Transverse colon (tissue), 4 donors: ENCODE data around the gene SERPINI2. TPM values are rescaled to one million over a fixed set of nuclear protein-coding genes. Genes with fewer than 3 reads are reported as not detected.

Experiments used
- DNase-seq: peaks from one replicate; pipeline ENCODE4 v3.0.0-alpha.2; 2019
- H3K27ac ChIP-seq, 4 donors: fragments of 200-600 bp; sonication (generic); 2 replicates each; pipeline ENCODE4 v1.5.1; 2016 to 2018; ENCODE audit warnings: inconsistent platforms in 4 of 4
- H3K27me3 ChIP-seq: fragments of 200-600 bp; sonication (generic); 2 replicates; pipeline ENCODE4 v1.5.1; 2017; ENCODE audit warnings: inconsistent platforms
- H3K36me3 ChIP-seq, 4 donors: fragments of 200-600 bp; sonication (generic); 2 replicates each; pipeline ENCODE4 v1.5.1; 2017 to 2019; ENCODE audit warnings: inconsistent platforms in 4 of 4
- H3K4me1 ChIP-seq, 4 donors: fragments of 200-600 bp; sonication (generic); 2 replicates each; pipeline ENCODE4 v1.5.1; 2017 to 2020; ENCODE audit warnings: inconsistent platforms in 4 of 4
- H3K4me3 ChIP-seq, 4 donors: fragments of 200-600 bp; sonication (generic); 1 replicate in 1 of 4; 2 replicates in 3 of 4; pipeline versions ENCODE4 v1.5.1 to v1.6.1; 2017 to 2019; ENCODE audit warnings: inconsistent platforms in 4 of 4
- H3K9me3 ChIP-seq, 2 donors: fragments of 200-600 bp; sonication (generic); 2 replicates each; pipeline ENCODE4 v1.5.1; 2017 to 2019; ENCODE audit warnings: inconsistent platforms in 2 of 2
- CTCF ChIP-seq, 5 experiments: fragments of 200-600 bp in 3 of 5; fragments of 450-650 bp in 2 of 5; sonication (generic) in 3 of 5; IDR thresholded peaks; 1 replicate in 2 of 5; 2 replicates in 3 of 5; pipeline ENCODE4 v1.5.1; 2016 to 2017; ENCODE audit warnings: antibody characterized with exemption in 5 of 5, inconsistent platforms in 3 of 5, mild to moderate bottlenecking in 2 of 5, moderate library complexity in 1 of 5
- EP300 ChIP-seq: sonication (generic); formaldehyde crosslinking; IDR thresholded peaks from one replicate; pipeline ENCODE4 v1.6.1; 2017; ENCODE audit warnings: antibody characterized with exemption, low read depth
- POLR2A ChIP-seq: fragments of 450-650 bp; IDR thresholded peaks from one replicate; pipeline ENCODE4 v1.6.1; 2016; ENCODE audit warnings: antibody characterized with exemption, mild to moderate bottlenecking, moderate library complexity
- POLR2AphosphoS5 ChIP-seq, 3 donors: sonication (generic); formaldehyde crosslinking; IDR thresholded peaks; one replicate each; pipeline ENCODE4 v1.6.1; 2016; ENCODE audit warnings: antibody characterized with exemption in 3 of 3
- WGBS, 2 donors: methylation state at CpG; one replicate each; pipeline ENCODE4 v1.1.5; 2018; ENCODE audit warnings: low coverage in 1 of 2; 5-methylcytosine and 5-hydroxymethylcytosine counted together
- in situ Hi-C, 4 donors: fragments of 200-750 bp; cut with MboI; loops; one replicate each; pipeline versions ENCODE4 v1.15.0 to v1.15.1; 2017; ENCODE audit warnings: low sequenced_read_pairs in 3 of 4, low pct_ligation_motif_present in 1 of 4, low pct_unique_long_range_greater_than_20kb in 1 of 4
- intact Hi-C: fragments of 100-400 bp; cut with DNase I; formaldehyde crosslinking; loops from one replicate; pipeline ENCODE4 v1.15.1; 2023; ENCODE audit warnings: low total_unique reads
- total RNA-seq, 4 donors: library from RNA; depleted of rRNA; stranded (reverse); fragments of >200 nt; gene quantifications; one replicate each; pipeline ENCODE4 v1.1.0, GENCODE V29; 2016

Gene SERPINI2
- total RNA-seq, 4 donors from 2014 or later: not detected

DNA sequence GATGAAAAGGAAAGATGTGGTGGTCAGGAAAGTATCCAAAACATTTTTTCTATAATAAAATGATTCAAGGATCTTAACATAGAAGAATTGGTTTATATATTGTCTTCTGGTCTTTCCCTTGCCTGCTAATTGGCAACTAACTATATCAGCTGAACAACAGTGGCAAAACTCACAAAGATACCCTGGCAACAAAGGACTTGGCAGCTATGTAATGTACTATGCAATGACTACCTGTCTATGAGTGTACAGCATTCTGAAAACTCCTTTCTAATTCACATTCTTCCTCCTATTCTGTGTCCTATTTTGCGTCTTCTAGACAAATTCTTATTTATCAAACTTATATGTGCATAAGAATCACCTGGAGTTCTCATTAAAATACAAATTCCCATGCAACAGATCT, 15.7 kb upstream of the SERPINI2 start:
- no peak for DNase-seq
- Histone ChIP-seq H3K4me3 (no peak overlapping the region), H3K27me3 (no peaks in the 10 kb centered on the region), H3K9me3 (no peaks in the 10 kb centered on the region), H3K27ac (no peak overlapping the region), H3K36me3 (no peaks in the 10 kb centered on the region), H3K4me1 (no peaks in the 10 kb centered on the region)
- in situ Hi-C loops: no loop called here
- intact Hi-C loops: no loop called here
- TF ChIP-seq CTCF (IDR thresholded peaks at IDR 0.05) (no peak), POLR2AphosphoS5 (IDR thresholded peaks at IDR 0.05) (no peak)
- WGBS, 2 donors: 80 to 89% methylated on average over 1 of the region's 1 CpG

- Histone ChIP-seq H3K4me1 (no peaks in the 10 kb centered on the region), H3K36me3 (no peaks in the 10 kb centered on the region), H3K27me3 (no peaks in the 10 kb centered on the region), H3K9me3 (no peaks in the 10 kb centered on the region), H3K4me3 (no peak overlapping the region), H3K27ac (no peak overlapping the region)
- TF ChIP-seq POLR2A (no peak), POLR2AphosphoS5 (IDR thresholded peaks at IDR 0.05) (no peak), CTCF (IDR thresholded peaks at IDR 0.05) (no peak), EP300 (no peak)
- 25 to 56% methylated on average over 3 of the region's 3 CpGs for WGBS, 2 donors
- in situ Hi-C loops (no loop called here), intact Hi-C loops (no loop called here)
- no peak for DNase-seq
Observed at GRCh38 chr3:167487556-167487955, 13.7 kb upstream of the SERPINI2 start.

DNA sequence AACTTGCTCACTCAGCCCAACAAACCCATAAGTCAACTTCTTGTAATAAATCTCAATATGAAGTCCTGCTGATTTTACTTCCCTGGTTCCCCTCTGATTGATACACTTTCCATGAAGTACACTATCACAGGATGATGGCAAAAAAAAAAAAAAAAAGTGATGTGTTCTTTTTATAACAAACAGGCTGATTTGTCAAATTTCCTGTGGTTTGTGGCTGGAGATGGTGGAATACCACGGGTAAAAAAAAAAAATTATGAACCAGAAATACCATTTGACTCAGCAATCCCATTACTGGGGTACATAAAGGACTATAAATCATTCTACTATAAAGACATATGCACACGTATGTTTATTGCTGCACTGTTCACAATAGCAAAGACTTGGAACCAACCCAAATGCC, 10.7 kb upstream of the SERPINI2 start:
- H3K27me3 ChIP-seq: no peaks in the 10 kb centered on the region
- intact Hi-C loops: no loop called here
- H3K36me3 ChIP-seq: no peaks in the 10 kb centered on the region
- H3K27ac ChIP-seq: no peak overlapping the region
- TF ChIP-seq CTCF (IDR thresholded peaks at IDR 0.05): no peak
- no peak for TF ChIP-seq EP300
- no peak for TF ChIP-seq POLR2A
- TF ChIP-seq POLR2AphosphoS5 (IDR thresholded peaks at IDR 0.05): no peak
- WGBS, 2 donors: 33 to 36% methylated on average over 2 of the region's 2 CpGs
- H3K4me1 ChIP-seq: no peaks in the 10 kb centered on the region
- H3K9me3 ChIP-seq: no peaks in the 10 kb centered on the region
- no peak for DNase-seq
- in situ Hi-C loops: no loop called here
- no peak overlapping the region for H3K4me3 ChIP-seq

- no peak for DNase-seq
- Histone ChIP-seq H3K4me1 (no peaks in the 10 kb centered on the region), H3K27me3 (no peaks in the 10 kb centered on the region), H3K9me3 (no peaks in the 10 kb centered on the region), H3K27ac (no peak overlapping the region), H3K4me3 (no peak overlapping the region), H3K36me3 (no peaks in the 10 kb centered on the region)
- intact Hi-C loops: no loop called here
- TF ChIP-seq POLR2AphosphoS5 (IDR thresholded peaks at IDR 0.05): no peak
- TF ChIP-seq EP300: no peak
- no peak for TF ChIP-seq CTCF (IDR thresholded peaks at IDR 0.05)
- TF ChIP-seq POLR2A: no peak
- 59 to 83% methylated on average over 2 of the region's 2 CpGs for WGBS, 2 donors
- in situ Hi-C loops: no loop called here
Observed at GRCh38 chr3:167483708-167484475, 10.1 kb upstream of the SERPINI2 start.
